GM21367 (cell line): ENCODE measurements around the gene COPS4.
"Not testable (repeated sequence)": the region's sequence is repeated elsewhere in the genome, so short reads cannot be mapped to it uniquely, and the experiment has no call there.

Source experiments
- ATAC-seq: cut with Tn5 transposase; IDR thresholded peaks from one replicate; pipeline ENCODE4 v1.9.1; 2021; ENCODE audit not compliant: unreplicated experiment

The COPS4 gene

DNA sequence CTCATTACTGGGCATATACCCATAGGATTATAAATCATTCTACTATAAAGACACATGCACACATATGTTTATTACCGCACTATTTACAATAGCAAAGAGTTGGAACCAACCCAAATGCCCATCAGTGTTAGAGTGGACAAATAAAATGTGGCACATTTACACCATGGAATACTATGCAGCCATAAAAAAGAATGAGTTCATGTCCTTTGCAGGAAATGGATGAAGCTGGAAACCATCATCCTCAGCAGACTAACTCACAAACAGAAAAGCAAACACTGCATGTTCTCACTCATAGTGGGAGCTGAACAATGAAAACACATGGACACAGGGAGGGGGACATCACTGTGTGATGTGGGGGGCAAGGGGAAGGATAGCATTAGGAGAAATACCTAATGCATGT is 11.4 kb upstream of the COPS4 start:
- ATAC-seq: not testable (repeated sequence)

DNA sequence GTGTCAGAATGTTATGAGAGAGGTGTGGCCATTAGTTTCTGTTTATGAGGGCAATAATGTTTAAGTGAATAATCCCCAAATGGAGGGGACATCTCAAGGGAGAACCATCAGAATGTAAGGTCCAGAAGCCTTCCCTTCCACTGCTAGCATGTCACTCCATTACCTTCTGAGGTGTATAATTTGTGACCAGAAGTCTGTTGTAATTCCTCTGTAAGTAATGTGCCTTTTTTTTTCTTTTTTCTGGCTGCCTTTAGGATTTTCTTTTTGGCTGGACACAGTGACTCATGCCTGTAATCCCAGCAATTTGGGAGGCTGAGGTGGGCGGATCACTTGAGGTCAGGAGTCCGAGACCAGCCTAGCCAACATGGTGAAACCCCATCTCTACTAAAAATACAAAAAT is 10.8 kb upstream of the COPS4 start:
- no peak for ATAC-seq

DNA sequence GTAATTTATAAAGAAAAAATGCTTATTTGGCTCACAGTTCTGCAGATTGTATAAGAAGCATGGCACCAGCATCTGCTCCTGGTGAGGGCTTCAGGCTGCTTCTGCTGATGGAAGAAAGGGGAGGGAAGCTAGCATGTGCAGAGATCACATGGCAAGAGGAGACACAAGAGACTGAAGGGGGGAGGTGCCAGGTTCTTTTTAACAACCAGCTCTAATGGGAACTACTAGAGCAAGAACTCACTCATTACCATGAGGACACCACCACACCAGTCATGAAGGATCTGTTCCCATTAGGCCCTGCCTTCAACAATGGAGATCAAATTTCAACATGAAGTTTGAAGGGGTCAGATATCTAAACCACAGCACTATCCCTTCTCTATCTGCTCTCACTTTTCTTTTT is 9.4 kb upstream of the COPS4 start:
- ATAC-seq: no peak

DNA sequence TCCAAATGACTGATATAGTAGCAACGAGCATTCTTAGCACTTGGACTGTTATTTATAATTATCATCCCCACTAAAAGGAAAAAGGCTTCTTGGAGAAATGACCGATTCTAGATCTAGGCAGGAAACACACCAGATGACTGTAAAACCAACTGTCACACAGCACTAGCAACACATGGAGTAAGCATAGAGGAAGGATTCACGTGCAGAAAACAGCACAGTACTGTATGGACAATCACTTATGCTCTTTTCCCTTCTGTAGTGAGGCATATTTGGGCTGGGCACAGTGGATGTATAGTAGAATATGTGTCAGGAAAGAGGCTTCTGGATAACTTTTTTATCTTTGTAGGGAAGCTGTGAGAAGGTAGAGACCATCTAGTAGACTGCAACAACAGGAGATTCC is 6.0 kb upstream of the COPS4 start:
- no peak for ATAC-seq

DNA sequence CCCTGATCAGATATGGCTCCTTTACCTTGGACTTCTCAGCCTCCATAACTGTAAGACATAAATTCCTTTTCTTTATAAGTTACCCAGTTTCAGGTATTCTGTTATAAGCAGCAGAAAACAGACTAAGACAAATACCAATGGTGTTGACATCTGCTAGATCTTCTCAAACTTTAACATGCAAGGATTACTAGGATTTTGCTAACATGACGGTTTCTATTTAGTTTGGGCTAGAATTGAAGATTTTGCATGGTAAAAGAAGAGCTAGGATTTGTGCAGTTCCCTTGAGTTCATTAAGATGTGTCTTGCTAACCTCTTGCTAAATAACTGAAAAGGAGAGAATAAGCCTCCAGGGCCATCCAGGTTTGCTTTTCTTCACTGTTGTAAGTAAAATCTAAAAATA is 5.3 kb upstream of the COPS4 start:
- ATAC-seq: no peak

DNA sequence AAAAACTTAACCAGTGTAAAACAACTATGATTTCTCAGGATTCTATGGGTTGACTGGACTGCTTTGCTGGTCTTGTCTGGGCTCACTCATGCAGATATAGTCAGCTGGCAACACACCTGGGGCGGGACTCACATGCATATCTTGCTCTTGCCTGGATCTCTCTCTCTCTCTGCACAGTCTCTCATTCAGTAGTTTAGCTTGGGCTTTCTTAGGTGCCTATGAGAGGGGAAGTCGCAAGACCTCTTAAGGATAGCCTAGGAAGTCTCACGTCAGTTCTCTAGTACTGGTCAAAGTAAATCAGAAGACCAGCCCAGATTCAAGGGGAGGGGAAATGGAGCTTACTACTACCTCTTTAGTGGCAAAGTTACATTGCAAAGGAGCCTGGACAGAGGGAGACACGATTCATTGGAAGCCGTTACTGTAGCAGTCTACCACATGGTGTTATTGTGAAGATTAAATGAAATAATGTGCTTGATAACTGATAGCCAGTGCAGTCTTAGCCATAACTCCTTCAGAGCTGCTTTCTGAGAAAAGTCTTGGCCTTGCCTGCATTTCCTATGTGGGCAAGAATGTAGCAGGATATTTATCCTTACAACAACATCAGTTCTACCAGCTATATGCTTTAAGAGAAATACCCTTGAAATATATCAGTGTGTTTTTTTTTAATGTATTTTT is 2.1 kb downstream of the COPS4 start:
- ATAC-seq: no peak

DNA sequence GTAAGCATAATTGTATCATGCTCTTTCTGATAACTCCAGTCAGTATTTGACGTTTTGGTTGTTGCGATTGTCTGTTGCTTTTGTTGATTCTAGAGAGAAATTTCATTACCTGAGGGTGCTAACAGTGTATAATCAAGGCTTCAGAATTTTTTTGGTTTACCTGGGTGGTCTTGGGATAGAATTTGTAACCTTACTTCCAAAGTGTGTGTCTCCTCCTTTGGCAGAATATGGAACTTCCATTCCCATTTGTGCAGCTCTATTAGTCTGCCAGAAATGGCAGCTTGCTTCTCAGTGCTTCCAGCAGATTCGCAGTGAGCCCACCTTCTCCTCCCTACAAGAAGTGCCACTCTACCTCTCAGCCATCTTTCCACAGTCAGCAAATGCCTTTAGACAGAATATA is 5.3 kb downstream of the COPS4 start:
- ATAC-seq: no peak

DNA sequence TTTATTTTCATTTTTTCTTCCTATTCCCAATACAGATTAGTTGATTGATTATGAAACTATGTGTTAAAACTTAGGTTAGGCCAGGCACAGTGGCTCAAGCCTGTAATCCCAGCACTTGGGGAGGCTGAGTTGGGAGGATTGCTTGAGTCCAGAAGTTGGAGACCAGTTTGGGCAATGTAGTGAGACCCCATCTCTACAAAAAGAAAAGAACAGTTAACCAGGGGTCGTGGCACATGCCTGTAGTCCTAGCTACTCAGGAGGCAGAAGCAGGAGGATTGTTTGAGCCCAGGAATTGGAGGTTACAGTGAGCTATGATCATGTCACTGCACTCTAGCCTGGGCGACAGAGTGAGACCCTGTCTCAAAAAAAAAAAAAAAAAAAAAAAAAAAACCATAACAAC is 8.2 kb downstream of the COPS4 start:
- ATAC-seq: not testable (repeated sequence)

DNA sequence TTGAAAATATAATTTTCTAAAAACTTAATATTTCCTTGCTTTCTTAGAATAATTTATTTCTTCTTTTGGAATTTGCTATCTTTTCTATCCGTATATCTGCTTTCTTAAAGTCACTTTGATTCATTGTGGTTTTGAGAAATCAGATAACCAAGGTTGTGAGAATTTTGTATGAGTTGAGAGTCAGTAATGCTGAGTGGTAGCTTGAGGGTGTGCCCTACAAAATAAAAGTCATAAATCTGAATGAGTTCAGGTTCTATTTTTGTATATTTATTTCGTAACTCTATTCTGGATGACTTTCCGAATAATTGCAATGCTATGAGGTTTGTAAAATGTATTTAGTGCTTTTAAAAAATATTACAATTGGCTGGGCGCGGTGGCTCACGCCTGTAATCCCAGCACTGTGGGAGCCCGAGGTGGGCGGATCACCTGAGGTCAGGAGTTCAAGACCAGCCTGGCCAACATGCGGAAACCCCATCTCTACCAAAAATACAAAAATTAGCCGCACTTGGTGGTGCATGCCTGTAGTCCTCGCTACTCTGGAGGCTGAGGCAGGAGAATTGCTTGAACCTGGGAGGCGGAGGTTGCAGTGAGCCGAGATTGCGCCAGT is 8.9 kb downstream of the COPS4 start:
- no peak for ATAC-seq

DNA sequence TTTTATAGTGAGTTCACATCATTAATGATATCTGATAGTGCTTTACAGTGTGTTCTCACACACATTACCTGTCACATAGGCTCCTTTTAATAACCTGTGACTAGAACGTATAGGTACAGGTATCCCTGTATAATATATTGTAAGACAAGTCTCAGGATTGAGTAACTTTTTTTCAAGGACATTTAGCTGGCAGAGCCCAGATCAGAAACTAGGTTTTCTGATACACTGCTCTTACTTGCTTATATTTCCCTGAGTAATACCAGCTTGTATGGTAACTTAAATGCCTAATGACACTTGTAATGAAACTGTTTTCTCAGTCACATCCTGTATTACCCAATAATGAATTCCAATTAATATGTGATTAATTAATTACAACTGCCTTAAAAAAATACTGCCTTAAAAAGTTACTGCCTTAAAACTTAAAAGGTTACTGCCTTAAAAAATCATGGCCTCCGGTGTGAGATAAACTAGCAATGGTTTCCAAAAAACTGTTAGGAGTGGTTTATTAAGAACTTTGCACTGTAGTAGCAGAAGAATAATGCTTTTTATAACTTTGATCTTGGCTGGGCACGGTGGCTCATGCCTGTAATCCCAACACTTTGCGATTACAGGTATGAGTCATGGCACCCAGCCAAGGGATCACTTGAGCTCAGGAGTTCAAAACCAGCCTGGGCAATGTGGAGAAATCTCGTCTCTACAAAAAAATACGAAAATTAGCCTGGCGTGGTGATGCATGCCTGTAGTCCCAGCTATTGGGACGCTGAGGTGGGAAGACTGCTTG is 11.9 kb downstream of the COPS4 start:
- no peak for ATAC-seq

DNA sequence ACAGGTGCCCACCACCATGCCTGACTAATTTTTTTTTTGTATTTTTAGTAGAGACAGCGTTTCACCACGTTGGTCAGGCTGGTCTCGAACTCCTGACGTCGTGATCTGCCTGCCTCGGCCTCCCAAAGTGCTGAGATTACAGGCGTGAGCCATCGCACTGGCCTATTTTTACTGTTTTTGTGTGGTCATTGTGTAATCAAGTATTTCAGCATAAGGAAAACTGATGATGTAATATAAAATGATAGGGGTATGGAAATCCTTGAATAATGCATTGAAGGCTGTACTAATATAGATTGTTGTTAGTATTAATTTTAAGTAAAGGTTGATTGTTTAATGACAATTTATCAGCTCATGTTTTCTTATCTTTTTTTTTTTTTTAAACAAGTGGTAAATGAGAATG is 13.8 kb downstream of the COPS4 start:
- ATAC-seq: not testable (repeated sequence)

DNA sequence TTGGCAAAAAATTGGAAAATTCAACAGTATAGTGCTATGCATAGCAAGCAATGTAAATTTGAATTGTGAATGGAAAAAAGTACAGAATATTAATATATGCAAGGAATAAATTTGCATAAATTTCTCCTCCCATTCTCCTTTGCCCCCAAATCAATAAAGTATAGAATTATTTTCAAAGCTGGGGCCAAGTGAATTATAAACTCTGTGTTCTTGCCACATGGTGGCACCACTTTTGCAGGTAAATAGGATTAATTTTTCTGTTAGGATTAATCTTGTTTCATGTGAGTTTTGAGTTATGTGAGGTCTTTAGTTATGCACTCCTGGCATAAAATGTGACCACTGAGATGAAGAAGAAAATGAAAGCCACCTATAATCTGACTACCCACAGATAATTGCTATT is 19.9 kb downstream of the COPS4 start:
- ATAC-seq: no peak

DNA sequence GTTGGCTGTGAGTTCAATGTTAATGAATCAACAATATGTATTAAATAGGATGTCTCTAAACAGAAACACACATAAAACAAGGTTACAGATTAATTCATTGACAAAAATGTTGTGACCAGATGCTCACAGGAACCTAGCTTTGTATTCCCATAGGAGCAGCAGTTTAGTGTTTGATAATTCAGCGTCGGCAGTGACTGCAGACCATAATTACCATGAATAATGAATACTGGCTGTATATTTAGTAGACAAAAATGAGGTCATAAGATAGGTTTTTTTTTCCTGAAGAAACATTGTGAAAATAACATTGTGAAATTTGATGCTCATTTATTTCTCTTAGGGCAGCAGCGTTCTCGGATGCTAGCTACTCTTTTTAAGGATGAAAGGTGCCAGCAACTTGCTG is 27.8 kb downstream of the COPS4 start:
- ATAC-seq: no peak

DNA sequence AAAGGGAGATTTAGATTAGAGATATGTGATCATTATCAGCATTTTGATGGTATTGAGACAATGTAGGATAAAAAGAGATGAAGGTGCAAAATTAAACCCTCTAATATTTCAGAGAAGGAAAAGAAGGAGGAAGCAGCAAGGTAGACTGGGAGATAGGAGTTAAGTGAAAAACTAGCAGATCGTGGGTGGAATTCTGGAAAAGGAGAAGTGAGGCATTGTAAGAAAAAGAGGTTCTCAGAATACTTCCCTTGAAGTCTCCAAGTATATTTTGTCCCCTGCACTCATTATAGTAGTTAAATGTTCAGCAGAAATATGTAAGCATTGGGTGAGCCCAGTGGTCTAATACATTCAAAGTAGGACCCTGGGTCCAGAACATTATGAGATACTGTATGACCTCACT is 30.3 kb downstream of the COPS4 start:
- ATAC-seq: no peak

DNA sequence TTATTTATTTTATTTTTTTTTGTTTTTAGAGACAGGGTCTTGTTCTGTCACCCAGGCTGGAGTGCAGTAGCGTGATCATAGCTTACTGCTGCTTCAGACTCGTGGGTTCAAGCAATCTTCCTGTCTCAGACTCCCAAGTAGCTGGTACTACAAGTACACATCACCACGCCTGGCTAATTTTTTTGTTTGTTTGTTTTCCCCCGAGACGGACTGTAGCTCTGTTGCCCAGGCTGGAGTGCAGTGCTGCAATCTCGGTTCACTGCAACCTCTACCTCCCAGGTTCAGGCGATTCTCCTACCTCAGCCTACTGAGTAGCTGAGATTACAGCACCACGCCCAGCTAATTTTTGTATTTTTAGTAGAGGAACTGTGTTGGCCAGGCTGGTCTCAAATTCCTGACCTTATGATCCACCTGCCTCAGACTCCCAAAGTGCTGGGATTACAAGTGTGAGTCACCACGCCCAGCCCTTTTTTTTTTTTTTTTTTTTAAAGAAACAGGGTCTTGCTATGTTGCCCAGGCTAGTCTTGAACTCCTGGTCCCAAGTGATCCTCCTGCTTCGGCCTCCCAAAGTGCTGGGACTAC is 32.2 kb downstream of the COPS4 start:
- no peak for ATAC-seq

DNA sequence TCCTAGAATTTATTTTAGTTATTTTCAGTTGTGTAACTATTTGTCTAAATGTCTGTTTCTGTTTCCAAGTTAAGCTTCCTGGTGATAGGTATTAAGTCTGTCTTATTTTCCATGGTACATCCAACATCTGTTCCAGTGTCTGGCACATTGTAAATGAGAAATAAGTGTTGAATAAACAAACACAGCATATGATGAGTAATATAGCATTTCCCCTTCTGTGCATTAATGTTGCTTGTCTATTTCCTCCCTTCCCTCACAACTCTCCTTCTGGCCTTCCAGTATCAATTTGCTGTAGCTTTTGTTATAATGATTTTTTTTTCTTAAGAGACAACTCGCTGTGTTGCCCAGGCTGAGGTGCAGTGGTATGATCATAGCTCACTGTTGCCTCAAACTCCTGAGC is 36.1 kb downstream of the COPS4 start:
- no peak for ATAC-seq

DNA sequence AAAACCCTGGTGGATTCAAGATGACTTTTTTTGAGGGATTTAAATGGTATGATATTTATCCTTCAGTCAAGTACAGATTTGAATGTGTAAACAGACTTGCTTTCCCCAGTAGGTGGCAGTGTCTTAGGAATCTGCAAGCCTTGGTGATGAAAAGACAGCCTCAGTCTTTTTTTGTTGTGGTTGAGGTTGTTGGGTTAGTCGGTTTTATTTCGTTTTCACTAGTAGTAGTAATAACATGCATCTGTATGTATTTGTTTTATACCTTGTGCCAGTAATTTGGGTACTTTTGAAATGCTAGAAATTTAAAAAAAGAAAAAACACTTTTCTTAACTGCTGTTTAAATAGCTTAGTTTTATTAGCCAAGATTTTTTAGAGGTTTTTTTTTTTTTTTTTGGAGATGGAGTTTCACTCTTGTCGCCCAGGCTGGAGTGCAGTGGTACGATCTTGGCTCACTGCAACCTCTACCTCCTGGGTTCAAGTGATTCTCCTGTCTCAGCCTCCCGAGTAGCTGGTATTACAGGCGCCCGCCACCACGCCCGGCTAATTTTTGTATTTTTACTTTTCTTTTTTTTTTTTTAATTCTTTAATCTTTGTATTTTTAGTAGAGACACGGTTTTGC is 39.2 kb downstream of the COPS4 start:
- peak; percentile 72 for ATAC-seq

DNA sequence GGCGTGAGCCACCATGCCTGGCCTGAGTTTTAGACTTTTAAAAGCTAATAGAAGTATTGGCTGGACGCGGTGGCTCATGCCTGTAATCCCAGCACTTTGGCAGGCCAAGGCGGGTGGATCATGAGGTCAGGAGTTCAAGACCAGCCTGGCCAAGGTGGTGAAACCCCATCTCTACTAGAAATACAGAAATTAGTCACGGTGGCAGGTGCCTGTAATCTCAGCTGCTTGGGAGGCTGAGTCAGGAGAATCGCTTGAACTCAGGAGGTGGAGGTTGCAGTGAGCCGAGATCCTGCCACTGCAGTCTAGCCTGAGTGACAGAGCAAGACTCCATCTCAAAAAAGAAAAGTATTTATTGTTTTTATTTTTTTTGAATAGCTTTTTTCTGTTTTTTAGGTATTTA is 39.8 kb downstream of the COPS4 start:
- ATAC-seq: not testable (repeated sequence)

DNA sequence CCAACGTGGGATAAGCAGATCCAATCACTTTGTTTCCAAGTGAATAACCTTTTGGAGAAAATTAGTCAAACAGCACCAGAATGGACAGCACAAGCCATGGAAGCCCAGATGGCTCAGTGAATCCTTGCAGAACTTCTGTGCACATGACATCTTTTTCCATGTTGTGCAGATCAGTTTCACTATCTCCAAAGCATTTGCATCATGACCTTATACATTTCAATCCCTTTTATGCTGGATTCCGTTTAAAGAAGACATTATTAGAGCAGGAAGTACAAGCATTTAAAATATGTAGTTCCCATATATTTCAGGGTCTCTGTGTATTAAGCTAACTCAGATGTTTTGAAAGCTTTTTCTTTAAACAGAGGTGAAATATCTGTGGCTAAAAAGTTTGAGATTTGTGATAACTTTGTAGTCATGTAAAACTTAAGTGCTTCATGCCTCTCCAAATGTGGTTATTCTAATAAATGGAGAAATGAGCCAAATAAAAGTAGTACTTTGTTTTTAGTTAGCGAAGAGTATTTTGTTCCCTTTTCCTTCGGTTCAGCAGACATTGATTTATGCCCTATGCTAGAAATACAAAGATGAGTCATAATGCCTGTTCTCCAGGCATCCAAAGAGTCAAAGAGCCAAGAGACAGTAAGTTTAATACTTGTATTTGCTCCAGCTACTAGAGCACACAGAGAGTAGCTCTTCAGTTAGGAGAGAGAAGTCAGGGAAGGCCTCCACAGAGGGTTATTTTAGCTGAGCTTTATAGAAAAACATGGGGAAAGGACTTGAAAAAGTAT is 40.5 kb downstream of the COPS4 start:
- ATAC-seq: no peak

DNA sequence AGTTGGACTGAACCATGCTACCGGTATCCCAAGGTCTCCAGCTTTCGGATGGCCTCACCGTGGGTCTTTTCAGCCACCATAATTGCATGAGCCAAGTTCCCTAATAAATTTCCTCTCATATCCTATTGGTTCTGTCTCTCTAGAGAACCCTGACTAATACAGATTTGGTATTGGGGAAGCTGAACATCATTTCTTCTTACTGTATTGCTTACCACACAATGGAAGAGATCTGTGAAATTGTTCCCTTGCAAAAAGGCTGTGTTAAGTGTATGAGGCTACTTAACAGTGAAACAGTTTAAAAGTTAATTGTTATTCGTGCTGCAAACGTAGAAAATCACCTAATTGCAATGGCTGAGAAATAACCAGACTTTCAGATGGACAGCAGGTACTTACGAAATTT is 45.6 kb downstream of the COPS4 start:
- ATAC-seq: no peak

DNA sequence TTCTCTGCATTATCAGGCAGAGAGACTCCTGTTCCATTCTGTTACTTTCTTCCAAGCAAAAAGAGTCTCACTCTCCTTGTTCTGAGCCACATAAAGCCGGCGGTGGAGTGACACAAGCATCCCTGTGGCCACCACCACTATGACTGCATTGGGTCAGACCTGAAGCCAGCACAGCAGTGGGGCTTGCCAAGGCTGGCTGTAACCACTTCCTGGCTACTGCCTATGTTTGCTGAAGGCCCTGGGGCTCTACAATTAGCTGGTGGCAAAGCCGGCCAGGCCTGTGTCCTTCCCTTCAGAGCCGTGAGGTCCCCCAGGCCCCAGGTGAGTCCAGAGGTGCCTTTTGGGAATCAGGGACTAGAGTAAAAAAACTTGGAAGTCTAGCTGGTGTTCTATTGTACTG is 47.8 kb downstream of the COPS4 start:
- ATAC-seq: no peak
